GM19455 (cell line): ENCODE measurements around the gene KBTBD8.

Experiments used
- ATAC-seq: cut with Tn5 transposase; IDR thresholded peaks from one replicate; pipeline ENCODE4 v1.9.1; 2021; ENCODE audit not compliant: unreplicated experiment

KBTBD8 gene

GRCh38 chr3:67031986-67032385 is 33.9 kb downstream of the KBTBD8 start:
- no peak for ATAC-seq

GRCh38 chr3:67033079-67033478 is 35.0 kb downstream of the KBTBD8 start:
- ATAC-seq = no peak

GRCh38 chr3:67034371-67034770 is 36.3 kb downstream of the KBTBD8 start:
- no peak for ATAC-seq

GRCh38 chr3:67037615-67038014 is 39.5 kb downstream of the KBTBD8 start:
- ATAC-seq = no peak

- ATAC-seq = no peak
Measured at GRCh38 chr3:67044295-67044694, 46.2 kb downstream of the KBTBD8 start.

GRCh38 chr3:67044955-67045354 is 46.8 kb downstream of the KBTBD8 start:
- no peak for ATAC-seq

GRCh38 chr3:67045711-67046465 is 47.8 kb downstream of the KBTBD8 start:
- ATAC-seq = no peak

GRCh38 chr3:67047051-67047450 is 48.9 kb downstream of the KBTBD8 start:
- ATAC-seq = no peak

- peak; percentile 91 for ATAC-seq
Measured at GRCh38 chr3:67048067-67048714, 50.1 kb downstream of the KBTBD8 start.

GRCh38 chr3:67048715-67049074 is 50.6 kb downstream of the KBTBD8 start:
- peak; percentile 44 for ATAC-seq

- no peak for ATAC-seq
Measured at GRCh38 chr3:67059443-67059842, 61.3 kb downstream of the KBTBD8 start.
